AG10803 (cell line): ENCODE measurements around the gene OXCT1.

Source experiments
- DNase-seq: peaks from one replicate; pipeline ENCODE4 v3.0.0; 2010; ENCODE audit warnings: low read depth
- H3K4me3 ChIP-seq: 2 replicates; pipeline ENCODE4 v1.5.1; 2011; ENCODE audit warnings: mild to moderate bottlenecking, low read length, control low read depth
- CTCF ChIP-seq: conservative IDR thresholded peaks from 2 replicates; pipeline ENCODE4 v1.5.1; 2011; ENCODE audit warnings: mild to moderate bottlenecking, low read length, control low read depth, inconsistent platforms

Gene OXCT1

GRCh38 chr5:41882765-41883164 is 12.5 kb upstream of the OXCT1 start:
- TF ChIP-seq CTCF, result no peak
- no peak for DNase-seq
- no peak overlapping the region for H3K4me3 ChIP-seq

GRCh38 chr5:41878643-41879478 is 8.6 kb upstream of the OXCT1 start:
- no peak for DNase-seq
- no peak for TF ChIP-seq CTCF
- H3K4me3 ChIP-seq, result no peak overlapping the region

- no peak for DNase-seq
- H3K4me3 ChIP-seq, result no peak overlapping the region
- no peak for TF ChIP-seq CTCF
Observed at GRCh38 chr5:41878173-41878572, 7.9 kb upstream of the OXCT1 start.

- no peak for TF ChIP-seq CTCF
- DNase-seq, result no peak
- H3K4me3 ChIP-seq, result no peak overlapping the region
Observed at GRCh38 chr5:41877408-41877807, 7.2 kb upstream of the OXCT1 start.

GRCh38 chr5:41876678-41877077 is 6.5 kb upstream of the OXCT1 start:
- no peak for TF ChIP-seq CTCF
- no peak overlapping the region for H3K4me3 ChIP-seq
- no peak for DNase-seq

GRCh38 chr5:41875121-41875520 is 4.9 kb upstream of the OXCT1 start:
- no peak for DNase-seq
- no peak overlapping the region for H3K4me3 ChIP-seq
- no peak for TF ChIP-seq CTCF

GRCh38 chr5:41874512-41875060 is 4.4 kb upstream of the OXCT1 start:
- DNase-seq, result no peak
- H3K4me3 ChIP-seq, result no peak overlapping the region
- TF ChIP-seq CTCF, result no peak
